GM12891 (cell line): ENCODE results near the gene TIMM10B.

Experiments used
- DNase-seq: peaks from one replicate; pipeline ENCODE4 v3.0.0; 2011; ENCODE audit warnings: low spot score; ENCODE audit not compliant: insufficient read length
- FAIRE-seq: peaks from 2 replicates; lab custom pipeline; 2011; peaks lifted over from hg19 to GRCh38; lab: Jason Lieb, UNC
- PAX5 ChIP-seq: IDR thresholded peaks from 2 replicates; pipeline ENCODE4 v1.6.1; 2011; ENCODE audit warnings: low read length, moderate library complexity, mild to moderate bottlenecking; ENCODE audit not compliant: insufficient read depth, severe bottlenecking
- POLR2A ChIP-seq: IDR thresholded peaks from 2 replicates; pipeline ENCODE4 v1.6.1; 2011; ENCODE audit warnings: low read depth, low read length, control low read depth
- POLR2AphosphoS5 ChIP-seq: IDR thresholded peaks from 2 replicates; pipeline ENCODE4 v1.6.1; 2011; ENCODE audit warnings: low read depth, low read length, control low read depth
- POU2F2 ChIP-seq: IDR thresholded peaks from 2 replicates; pipeline ENCODE4 v1.6.1; 2011; ENCODE audit warnings: low read depth, mild to moderate bottlenecking, control low read depth, low read length, moderate library complexity
- SPI1 ChIP-seq: IDR thresholded peaks from 2 replicates; pipeline ENCODE4 v1.6.1; 2011; ENCODE audit warnings: low read depth, low read length, control low read depth
- TAF1 ChIP-seq: IDR thresholded peaks from 2 replicates; pipeline ENCODE4 v1.6.1; 2011; ENCODE audit warnings: low read depth, low read length, control low read depth

TIMM10B gene

DNA sequence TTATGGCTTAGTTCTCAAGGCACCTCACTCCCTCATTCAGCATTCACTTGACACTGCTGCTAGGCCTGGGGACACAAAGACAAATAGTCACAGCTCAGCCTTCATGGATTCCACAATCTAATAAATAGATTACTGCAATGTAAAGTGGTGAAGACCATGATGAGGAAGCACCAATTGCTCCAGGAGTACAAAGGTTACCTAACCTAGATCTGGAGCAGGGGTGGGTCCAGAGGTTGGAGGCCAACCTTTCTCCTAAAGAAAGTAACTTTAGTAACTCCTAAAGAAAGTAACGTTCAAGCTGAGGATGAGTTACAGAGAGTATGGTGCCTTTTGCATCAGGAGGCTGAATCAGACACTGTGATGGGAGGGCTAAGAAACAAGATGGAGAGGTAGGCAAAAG, 11.7 kb upstream of the TIMM10B start:
- no peak for TF ChIP-seq PAX5
- no peak for TF ChIP-seq SPI1
- TF ChIP-seq POLR2A: no peak
- no peak for TF ChIP-seq POU2F2
- TF ChIP-seq POLR2AphosphoS5: no peak
- TF ChIP-seq TAF1: no peak
- no peak for FAIRE-seq
- DNase-seq: no peak

DNA sequence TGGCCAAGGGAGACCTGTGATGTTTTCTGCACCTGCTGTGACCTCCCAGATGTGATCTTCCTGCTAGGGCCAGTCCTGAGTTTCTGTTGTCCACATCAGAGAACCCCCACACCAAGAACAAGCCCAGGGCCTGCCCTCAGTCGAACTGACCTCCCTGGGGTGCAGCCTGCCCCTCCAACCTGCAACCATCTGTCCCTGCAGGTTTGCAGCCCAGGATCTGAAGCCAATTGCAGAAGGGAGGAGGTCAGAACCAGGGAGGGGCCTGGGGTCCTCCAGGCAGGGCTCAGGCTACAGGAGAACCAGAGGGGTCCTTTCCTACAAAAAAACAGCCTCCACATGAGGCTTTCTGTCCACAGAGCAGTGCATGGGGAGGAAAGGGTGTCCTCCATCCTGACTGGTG, 8.4 kb upstream of the TIMM10B start:
- DNase-seq (no peak), FAIRE-seq (no peak)
- TF ChIP-seq POU2F2: no peak
- no peak for TF ChIP-seq PAX5
- no peak for TF ChIP-seq TAF1

DNA sequence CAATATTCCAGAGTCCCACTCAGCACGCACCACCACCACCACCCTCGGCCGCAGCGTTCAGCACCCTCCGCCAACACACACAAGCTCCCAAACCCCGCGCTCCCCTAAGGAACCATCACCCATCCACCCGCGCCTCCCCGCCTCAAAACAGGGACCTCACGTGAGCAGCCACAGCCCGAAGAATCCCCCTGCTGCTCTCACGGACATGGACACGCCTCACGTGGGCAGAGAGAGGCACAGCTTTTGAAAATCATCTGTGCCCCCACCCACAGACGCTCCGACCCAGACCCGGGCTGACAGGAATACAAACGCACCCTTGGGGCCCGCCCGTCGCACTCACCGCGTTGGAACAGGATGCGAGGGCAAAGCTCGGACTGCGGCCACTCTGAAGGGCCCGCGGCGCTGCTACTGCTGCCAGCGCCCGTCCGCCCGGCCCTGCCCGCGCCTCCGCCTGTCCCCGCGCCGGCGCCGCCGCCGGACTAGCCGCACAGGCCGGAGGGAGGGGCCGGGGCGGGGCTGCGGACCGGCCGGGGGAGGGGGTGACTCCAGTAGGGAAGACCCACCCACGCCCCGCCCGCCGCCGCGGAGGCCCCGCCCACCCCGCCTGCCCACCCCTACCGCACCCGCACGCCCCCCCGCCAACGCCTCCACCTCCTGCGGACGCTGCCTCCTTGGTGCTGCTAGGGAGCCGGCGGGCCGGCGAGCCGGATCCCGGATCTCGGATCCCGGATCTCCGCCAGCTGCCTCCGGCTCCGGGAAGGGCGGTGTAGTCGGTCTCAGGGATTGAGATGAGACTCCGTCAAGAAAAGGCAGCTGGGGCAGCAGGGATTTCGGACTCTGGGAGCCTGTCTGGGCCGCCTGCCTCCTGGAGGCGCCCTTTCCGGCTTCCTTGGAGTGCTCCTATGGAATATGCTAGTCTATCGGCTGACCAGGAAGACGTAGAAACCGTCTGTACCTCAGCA, 7.6 kb upstream of the TIMM10B start, which contains the start of gene TRIM3:
TRIM3 (minus strand) TSS at position 491 of the 962 bp plus-strand sequence. CDS start 8,246 bp downstream, outside the sequence.
- TF ChIP-seq SPI1: no peak
- TF ChIP-seq POLR2A: no peak
- TF ChIP-seq POU2F2: no peak
- TF ChIP-seq TAF1: no peak
- TF ChIP-seq PAX5: no peak
- no peak for TF ChIP-seq POLR2AphosphoS5
- peak; percentile 62 for FAIRE-seq
- DNase-seq: peak; percentile 84

DNA sequence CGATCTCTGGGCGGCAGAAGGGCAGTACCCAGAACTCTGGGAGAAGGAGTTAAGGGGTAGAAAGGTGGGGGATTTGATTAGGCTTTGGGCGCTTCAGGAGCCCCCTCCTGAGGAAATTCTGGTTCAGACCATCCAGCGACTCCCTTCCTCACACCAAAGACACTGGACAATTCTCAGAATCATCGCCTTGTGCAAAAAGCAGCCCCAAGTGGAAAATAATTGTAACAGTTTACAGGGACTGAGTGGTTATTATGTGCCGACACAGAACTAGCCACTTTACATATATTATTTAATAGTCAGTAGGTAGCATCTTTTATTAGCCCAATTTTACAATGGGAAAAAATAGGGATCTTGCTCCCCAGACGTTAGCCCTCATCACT, 6.9 kb upstream of the TIMM10B start:
- no peak for FAIRE-seq
- no peak for DNase-seq
- TF ChIP-seq POU2F2: no peak
- no peak for TF ChIP-seq SPI1
- no peak for TF ChIP-seq PAX5
- TF ChIP-seq POLR2AphosphoS5: no peak
- TF ChIP-seq TAF1: no peak
- TF ChIP-seq POLR2A: no peak

DNA sequence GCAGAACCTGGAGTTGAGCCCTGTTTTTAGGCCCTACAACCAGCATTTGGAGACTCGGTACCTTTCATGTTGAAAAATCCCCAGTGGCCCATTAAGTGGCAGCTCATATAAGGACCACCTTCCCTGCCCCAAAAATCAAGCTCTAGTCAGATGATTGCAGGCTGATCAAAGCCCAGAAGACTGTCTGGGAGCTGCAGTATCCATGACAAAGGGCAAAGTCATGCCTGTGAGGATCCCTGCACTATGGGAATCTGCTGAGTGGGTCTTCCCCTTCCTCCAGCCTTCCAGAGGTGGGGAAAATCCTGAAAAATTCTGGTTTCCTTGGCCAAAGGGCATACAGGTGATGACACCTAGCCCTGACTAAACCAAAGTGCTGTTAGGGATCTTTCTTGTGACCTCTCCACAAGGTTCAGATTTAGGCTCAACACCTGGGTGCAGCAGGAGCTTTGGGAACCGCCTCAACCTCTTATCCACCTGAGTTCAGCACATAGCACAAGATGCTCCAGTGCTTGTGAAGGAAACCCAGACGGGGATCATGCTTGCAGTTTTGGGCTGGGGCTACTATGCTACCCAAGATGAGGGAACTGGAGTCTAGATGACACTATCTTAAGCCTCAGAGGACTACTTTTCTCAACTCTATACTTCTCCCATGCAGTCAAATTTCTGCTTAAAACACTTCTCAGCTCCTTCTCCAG, 6.3 kb upstream of the TIMM10B start:
- FAIRE-seq (no peak), DNase-seq (no peak)

DNA sequence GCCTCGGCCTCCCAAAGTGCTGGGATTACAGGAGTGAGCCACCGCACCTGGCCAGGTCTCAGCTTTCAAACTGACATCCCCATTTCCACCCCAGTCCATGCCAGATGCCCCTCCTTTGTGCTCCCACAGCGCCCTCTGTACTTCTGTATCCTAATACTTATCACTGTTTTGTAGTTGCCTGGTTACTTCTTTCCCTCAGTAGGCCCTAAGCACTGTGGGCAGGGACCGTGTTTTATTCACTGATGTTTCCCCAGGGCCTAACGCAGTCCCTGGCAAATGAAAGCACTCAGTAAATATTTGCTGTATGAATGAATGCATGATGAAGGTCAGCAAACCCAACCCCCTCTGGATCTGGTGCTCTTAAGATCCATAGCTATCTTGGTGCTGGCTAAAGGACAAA, 5.4 kb upstream of the TIMM10B start:
- FAIRE-seq (no peak), DNase-seq (no peak)
- TF ChIP-seq POLR2A: no peak
- no peak for TF ChIP-seq SPI1
- no peak for TF ChIP-seq POU2F2
- no peak for TF ChIP-seq PAX5
- no peak for TF ChIP-seq TAF1
- no peak for TF ChIP-seq POLR2AphosphoS5

More for the DNA sequence above, 6.3 kb upstream of the TIMM10B start:
- TF ChIP-seq PAX5: no peak
- no peak for TF ChIP-seq POLR2AphosphoS5

DNA sequence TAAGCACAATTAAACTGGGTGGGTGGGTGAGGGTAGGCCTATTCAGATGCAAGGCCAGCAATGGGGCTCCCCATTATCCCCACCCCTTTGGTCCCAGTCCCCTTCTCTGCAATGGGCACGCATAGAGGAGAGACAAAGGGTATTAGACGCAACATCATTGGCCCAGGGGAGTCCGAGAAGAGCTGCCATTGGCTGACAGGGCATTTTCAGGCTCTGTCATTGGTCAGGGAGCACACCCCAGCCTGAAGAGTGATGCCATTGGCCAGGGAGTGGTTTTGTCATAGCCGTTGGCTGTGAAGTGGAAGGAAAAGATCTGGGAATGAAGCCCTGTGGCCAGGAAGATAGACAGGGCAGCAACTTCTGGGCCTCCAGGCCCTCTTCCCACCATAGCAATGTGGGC, 4.7 kb upstream of the TIMM10B start:
- no peak for FAIRE-seq
- TF ChIP-seq SPI1: no peak
- TF ChIP-seq POLR2A: no peak
- TF ChIP-seq POLR2AphosphoS5: no peak
- no peak for TF ChIP-seq PAX5
- no peak for TF ChIP-seq POU2F2
- no peak for TF ChIP-seq TAF1
- DNase-seq: no peak

DNA sequence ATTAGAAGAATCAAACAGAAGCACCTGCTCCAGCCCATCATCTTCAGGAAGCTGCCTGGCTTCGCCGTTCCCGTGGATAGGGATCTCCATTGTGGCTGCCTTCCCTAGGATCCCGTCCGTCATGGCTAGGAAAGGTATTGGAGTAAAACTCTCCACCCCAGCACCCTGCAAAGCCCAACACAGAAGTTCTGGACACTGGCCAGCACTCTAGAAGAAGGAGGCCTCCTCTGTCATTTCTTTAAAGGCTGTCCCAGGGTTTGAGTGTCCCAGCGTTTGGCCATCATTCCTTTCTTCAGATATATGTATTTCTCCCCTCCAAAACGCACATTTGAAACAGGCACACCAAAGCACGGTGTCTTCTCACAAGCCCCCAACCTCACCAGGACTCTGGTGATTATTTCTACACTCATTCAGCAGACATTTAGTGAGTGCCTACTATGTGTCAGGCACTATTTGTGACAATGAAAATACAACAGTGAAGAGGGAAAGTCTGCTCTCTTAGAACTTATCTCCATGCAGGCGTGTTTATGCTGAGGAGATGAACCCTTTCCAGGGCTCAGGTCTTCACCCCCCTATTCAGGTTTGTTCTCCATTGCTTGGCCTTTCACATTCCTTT, 894 bp upstream of the TIMM10B start:
- TF ChIP-seq POLR2AphosphoS5 (no peak), POU2F2 (no peak), PAX5 (no peak), TAF1 (no peak), POLR2A (no peak), SPI1 (no peak)
- no peak for FAIRE-seq
- no peak for DNase-seq

DNA sequence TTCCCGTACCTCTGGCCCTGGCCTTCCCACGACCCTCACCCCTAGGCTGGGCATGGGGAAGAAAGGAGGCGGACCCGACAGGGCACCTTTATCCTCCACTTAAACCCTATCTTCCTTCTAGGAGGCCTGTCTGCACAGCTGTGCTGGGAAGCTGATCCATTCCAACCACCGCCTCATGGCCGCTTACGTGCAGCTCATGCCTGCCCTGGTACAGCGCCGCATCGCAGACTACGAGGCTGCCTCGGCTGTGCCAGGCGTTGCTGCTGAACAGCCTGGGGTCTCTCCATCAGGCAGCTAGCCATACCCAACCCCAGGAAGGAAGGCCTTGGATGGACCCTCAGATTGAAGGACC, 599 bp downstream of the TIMM10B start:
- no peak for FAIRE-seq
- TF ChIP-seq POLR2AphosphoS5: no peak
- TF ChIP-seq TAF1: no peak
- no peak for TF ChIP-seq PAX5
- no peak for TF ChIP-seq SPI1
- no peak for TF ChIP-seq POU2F2
- no peak for TF ChIP-seq POLR2A
- no peak for DNase-seq

DNA sequence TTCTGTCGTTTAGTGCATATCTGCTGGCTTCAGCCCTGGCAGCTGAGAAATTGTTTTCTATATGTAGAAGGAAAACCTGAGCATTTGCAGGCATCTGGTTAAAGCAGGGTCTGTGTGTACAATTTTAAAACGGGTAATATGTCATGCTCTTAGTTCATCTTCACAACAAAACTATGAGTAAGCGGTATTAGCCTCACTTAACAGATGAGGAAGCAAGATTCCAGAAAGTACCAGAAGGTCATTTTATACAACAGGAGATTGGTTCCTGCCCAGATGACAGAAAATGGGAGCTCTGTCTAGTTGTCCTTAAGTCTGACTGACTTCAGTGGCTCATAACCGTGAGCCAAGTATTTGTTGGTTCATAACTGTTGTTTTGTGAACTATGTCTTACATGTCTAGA, 1.1 kb downstream of the TIMM10B start:
- TF ChIP-seq PAX5 (no peak), SPI1 (no peak), POLR2A (no peak), TAF1 (no peak), POU2F2 (no peak), POLR2AphosphoS5 (no peak)
- FAIRE-seq: no peak
- no peak for DNase-seq
